RWPE2 (cell line): Measurements from ENCODE around the gene FMNL2.

Experiments
- ATAC-seq: fragments of 200-7000 bp; cut with Tn5 transposase; 3 replicates; pipeline ENCODE4 v1.9.1; 2021; ENCODE audit warnings: low read depth
- DNase-seq: peaks from one replicate; pipeline ENCODE4 v3.0.0-alpha.2; 2020; ENCODE audit warnings: low spot score
- H3K27ac ChIP-seq: fragments of 450-650 bp; 2 replicates; pipeline ENCODE4 v1.5.1; 2017; ENCODE audit warnings: mild to moderate bottlenecking; ENCODE audit not compliant: poor library complexity, severe bottlenecking
- H3K27me3 ChIP-seq: fragments of 250-450 bp; sonication (Bioruptor Pico); 2 replicates; pipeline ENCODE4 v1.5.1; 2021; ENCODE audit warnings: mild to moderate bottlenecking, moderate library complexity; ENCODE audit not compliant: insufficient read depth, poor library complexity, severe bottlenecking
- H3K36me3 ChIP-seq: fragments of 250-450 bp; sonication (Bioruptor Pico); 2 replicates; pipeline ENCODE4 v1.5.1; 2020; ENCODE audit warnings: low read depth, mild to moderate bottlenecking, moderate library complexity
- H3K4me1 ChIP-seq: fragments of 250-450 bp; sonication (Bioruptor Pico); 2 replicates; pipeline ENCODE4 v1.5.1; 2021; ENCODE audit warnings: mild to moderate bottlenecking, moderate library complexity; ENCODE audit not compliant: insufficient read depth, poor library complexity, severe bottlenecking
- H3K4me3 ChIP-seq: fragments of 250-450 bp; sonication (Bioruptor Pico); 2 replicates; pipeline ENCODE4 v1.5.1; 2021; ENCODE audit warnings: mild to moderate bottlenecking, moderate library complexity; ENCODE audit not compliant: severe bottlenecking
- H3K9me3 ChIP-seq: fragments of 250-450 bp; sonication (Bioruptor Pico); 2 replicates; pipeline ENCODE4 v1.5.1; 2021; ENCODE audit warnings: mild to moderate bottlenecking, moderate library complexity; ENCODE audit not compliant: severe bottlenecking
- CTCF ChIP-seq: fragments of 450-650 bp; IDR thresholded peaks from one replicate; pipeline ENCODE4 v1.5.1; 2017; ENCODE audit warnings: mild to moderate bottlenecking, moderate library complexity; ENCODE audit not compliant: poor library complexity, severe bottlenecking

FMNL2 gene

GRCh38 chr2:152587187-152587947 is 252.4 kb downstream of the FMNL2 start:
- Histone ChIP-seq H3K36me3 (peaks cover 14% of the 10 kb centered on the region), H3K4me1 (peaks cover 9% of the 10 kb centered on the region), H3K9me3 (no peaks in the 10 kb centered on the region), H3K4me3 (no peak overlapping the region), H3K27me3 (no peaks in the 10 kb centered on the region), H3K27ac (peak overlapping the region; percentile 23)
- ATAC-seq (peak; percentile 86), DNase-seq (no peak)
- TF ChIP-seq CTCF = no peak

GRCh38 chr2:152588998-152589397 is 254.0 kb downstream of the FMNL2 start:
- DNase-seq (no peak), ATAC-seq (no peak)
- TF ChIP-seq CTCF = no peak
- H3K27me3 ChIP-seq = no peaks in the 10 kb centered on the region
- no peak overlapping the region for H3K27ac ChIP-seq
- no peak overlapping the region for H3K4me3 ChIP-seq
- H3K9me3 ChIP-seq = no peaks in the 10 kb centered on the region
- H3K4me1 ChIP-seq = peaks cover 9% of the 10 kb centered on the region
- H3K36me3 ChIP-seq = peaks cover 6% of the 10 kb centered on the region

GRCh38 chr2:152594022-152594766 is 259.2 kb downstream of the FMNL2 start:
- DNase-seq (no peak), ATAC-seq (no peak)
- Histone ChIP-seq H3K9me3 (no peaks in the 10 kb centered on the region), H3K27ac (no peak overlapping the region), H3K4me1 (no peaks in the 10 kb centered on the region), H3K4me3 (no peak overlapping the region), H3K27me3 (no peaks in the 10 kb centered on the region), H3K36me3 (peaks cover 6% of the 10 kb centered on the region)
- TF ChIP-seq CTCF = no peak

GRCh38 chr2:152594792-152595191 is 259.8 kb downstream of the FMNL2 start:
- DNase-seq = no peak
- no peak overlapping the region for H3K27ac ChIP-seq
- no peaks in the 10 kb centered on the region for H3K27me3 ChIP-seq
- no peak for ATAC-seq
- no peak for TF ChIP-seq CTCF
- no peak overlapping the region for H3K4me3 ChIP-seq
- H3K36me3 ChIP-seq = peaks cover 3% of the 10 kb centered on the region; the same call in 1 of the 2 replicates
- no peaks in the 10 kb centered on the region for H3K9me3 ChIP-seq
- no peaks in the 10 kb centered on the region for H3K4me1 ChIP-seq
